Heart left ventricle (tissue), 13 donors: Measurements from ENCODE around the gene SETBP1.

Experiments used
- POLR2A ChIP-seq, 2 donors: fragments of 450-650 bp; IDR thresholded peaks; one replicate each; pipeline ENCODE4 v1.6.1; 2017; ENCODE audit warnings: antibody characterized with exemption in 2 of 2, mild to moderate bottlenecking in 2 of 2, moderate library complexity in 2 of 2
- TF ChIP-seq, protein P1 (sequence below), 12 donors: fragments of 200-600 bp; sonication (generic) in 4 of 12; IDR thresholded peaks; one replicate each; pipeline versions ENCODE4 v1.5.0 to v1.8.0; 2018 to 2022; ENCODE audit warnings: antibody characterized with exemption in 12 of 12, mild to moderate bottlenecking in 5 of 12
- donor health status: ischemic (EF 13 %, LVEDD 7.1; RV severe dilation, severe dysfunction).
- donor health status: DM: no; HTN: yes; CAD: no.
- donor health status: DM: no; HTN: no; CAD: no.
- donor health status: ischemic (EF 25% LVEDD 6.9; RV normal size, moderate dysfunction).
- donor health status: ischemic (EF 25% LVEDD 5.7; RV mildly dilated, moderate dysfunction).
- donor health status: ischemic (EF 35%, LVEDD 5.7; RV mildly dilated, moderate dysfunction).
- donor health status: nonischemic (EF 11% LVEDD 7.7; RV severe dilation, severe dysfunction).
- donor health status: DM: yes; HTN: yes; CAD: no.
- donor health status: PGD.
- donor health status: ischemic (EF 29% LVEDD 5.4; RV normal size, mild dysfunction).
- donor health status: nonischemic (EF 23%, LVEDD 6.1; RV moderate dilation, normal function).

DNA sequence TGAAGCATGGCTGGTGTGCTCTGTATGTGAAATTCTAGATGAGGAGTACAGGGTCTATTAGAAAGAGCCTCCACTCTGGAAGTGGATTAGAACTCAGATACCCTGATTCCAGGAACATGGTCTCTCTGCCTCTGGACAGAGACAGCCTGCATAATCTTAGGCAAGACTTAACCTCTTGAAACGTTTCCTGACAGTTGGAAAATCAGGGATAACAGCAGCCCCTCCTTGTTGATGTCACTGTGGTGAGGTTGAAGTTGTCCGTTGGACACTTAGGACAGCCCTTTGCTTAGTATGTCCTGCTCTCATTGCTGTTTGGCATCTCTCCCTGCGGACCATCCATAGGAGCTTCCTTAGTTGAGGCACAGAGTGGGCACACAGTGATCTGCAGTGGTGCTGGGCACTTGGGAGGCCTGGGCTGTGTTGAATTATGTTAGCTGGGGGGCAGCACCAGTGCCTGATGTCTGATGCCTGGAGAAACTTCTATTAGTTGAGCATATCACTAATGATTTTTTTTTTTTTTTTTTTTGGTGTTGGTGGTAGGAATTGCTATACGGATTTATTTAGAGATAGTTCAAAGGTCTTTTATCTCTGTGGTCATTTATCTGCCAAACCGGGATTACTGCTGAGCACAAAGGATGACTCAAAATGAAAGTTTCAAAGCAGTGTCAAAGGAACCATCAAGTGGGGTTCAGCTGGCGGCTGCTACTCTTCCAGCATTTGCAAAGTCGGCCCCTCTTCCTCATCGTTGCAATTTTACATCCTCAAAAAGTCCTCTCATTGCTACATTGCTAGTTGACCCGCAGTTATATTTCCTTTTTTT, 28.8 kb downstream of the SETBP1 start:
- TF ChIP-seq, protein P1, sequence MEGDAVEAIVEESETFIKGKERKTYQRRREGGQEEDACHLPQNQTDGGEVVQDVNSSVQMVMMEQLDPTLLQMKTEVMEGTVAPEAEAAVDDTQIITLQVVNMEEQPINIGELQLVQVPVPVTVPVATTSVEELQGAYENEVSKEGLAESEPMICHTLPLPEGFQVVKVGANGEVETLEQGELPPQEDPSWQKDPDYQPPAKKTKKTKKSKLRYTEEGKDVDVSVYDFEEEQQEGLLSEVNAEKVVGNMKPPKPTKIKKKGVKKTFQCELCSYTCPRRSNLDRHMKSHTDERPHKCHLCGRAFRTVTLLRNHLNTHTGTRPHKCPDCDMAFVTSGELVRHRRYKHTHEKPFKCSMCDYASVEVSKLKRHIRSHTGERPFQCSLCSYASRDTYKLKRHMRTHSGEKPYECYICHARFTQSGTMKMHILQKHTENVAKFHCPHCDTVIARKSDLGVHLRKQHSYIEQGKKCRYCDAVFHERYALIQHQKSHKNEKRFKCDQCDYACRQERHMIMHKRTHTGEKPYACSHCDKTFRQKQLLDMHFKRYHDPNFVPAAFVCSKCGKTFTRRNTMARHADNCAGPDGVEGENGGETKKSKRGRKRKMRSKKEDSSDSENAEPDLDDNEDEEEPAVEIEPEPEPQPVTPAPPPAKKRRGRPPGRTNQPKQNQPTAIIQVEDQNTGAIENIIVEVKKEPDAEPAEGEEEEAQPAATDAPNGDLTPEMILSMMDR (IDR thresholded peaks at IDR 0.05): no peak
- no peak for TF ChIP-seq POLR2A (IDR thresholded peaks at IDR 0.05)
